ENCODE results near the gene DHRS3. TPM values are rescaled to one million over a fixed set of nuclear protein-coding genes. Genes with fewer than 3 reads are reported as not detected.

The DHRS3 gene
- total and polyA plus RNA-seq, 12 donors: 39.9 to 93.5 (median 63.7) TPM

- H3K27ac ChIP-seq: peak overlapping the region in 3 of 10 donors; percentile 6 to 52 (median 36)
- H3K36me3 ChIP-seq: peaks cover 0 to 59% (median 16%) of the 10 kb centered on the region in 9 donors
- WGBS, 2 donors: 85 to 86% methylated on average over 5 of the region's 5 CpGs
- H3K4me1 ChIP-seq: peaks cover 15 to 57% (median 33%) of the 10 kb centered on the region in 9 donors
- intact Hi-C loops (cut with DNase I): no loop called here
- peaks cover 0 to 9% (median 0%) of the 10 kb centered on the region in 11 donors for H3K9me3 ChIP-seq
- H3K4me3 ChIP-seq: no peak overlapping the region
- H3K27me3 ChIP-seq: no peaks in the 10 kb centered on the region
- ATAC-seq: no peak
- DNase-seq: no peak
- no peak for TF ChIP-seq CTCF (IDR thresholded peaks at IDR 0.05)
These were observed 9.6 kb downstream of the DHRS3 start for GRCh38 chr1:12608311-12608957.

GRCh38 chr1:12607263-12607662 is 10.7 kb downstream of the DHRS3 start:
- intact Hi-C loops (cut with DNase I): no loop called here
- H3K27ac ChIP-seq: peak overlapping the region in 1 of 10 donors; percentile 1
- H3K36me3 ChIP-seq: peaks cover 0 to 55% (median 10%) of the 10 kb centered on the region in 9 donors
- no peak overlapping the region for H3K4me3 ChIP-seq
- DNase-seq (no peak), ATAC-seq (no peak)
- peaks cover 0 to 9% (median 0%) of the 10 kb centered on the region in 11 donors for H3K9me3 ChIP-seq
- WGBS, 2 donors: 70 to 86% methylated on average over 3 of the region's 3 CpGs
- peaks cover 27 to 57% (median 41%) of the 10 kb centered on the region in 9 donors for H3K4me1 ChIP-seq
- no peaks in the 10 kb centered on the region for H3K27me3 ChIP-seq
- no peak for TF ChIP-seq CTCF (IDR thresholded peaks at IDR 0.05)

- Histone ChIP-seq H3K4me1 (peaks cover 47 to 71% (median 63%) of the 10 kb centered on the region in 9 donors), H3K27me3 (no peaks in the 10 kb centered on the region), H3K27ac (peak overlapping the region; percentile 53 to 95 (median 78)), H3K9me3 (peaks cover 0 to 9% (median 0%) of the 10 kb centered on the region in 11 donors), H3K4me3 (no peak overlapping the region), H3K36me3 (peaks cover 0 to 32% (median 0%) of the 10 kb centered on the region in 9 donors)
- ATAC-seq (no peak), DNase-seq (no peak)
- intact Hi-C loops (cut with DNase I): loop anchor here in 3 of 10 donors (2.0 to 5.0 kb wide), 3 partner anchors 14 to 173 kb away; partner anchors contain the start of gene DHRS3 (in 1 of the 3)
- 74 to 78% methylated on average over 9 of the region's 9 CpGs for WGBS, 2 donors
- TF ChIP-seq CTCF (IDR thresholded peaks at IDR 0.05): no peak
These were observed 13.0 kb downstream of the DHRS3 start for GRCh38 chr1:12604986-12605385.

- peaks cover 0 to 9% (median 0%) of the 10 kb centered on the region in 11 donors for H3K9me3 ChIP-seq
- DNase-seq: peak; percentile 42 to 74
- intact Hi-C loops (cut with DNase I): loop anchor here in 3 of 10 donors (2.0 to 5.0 kb wide), 3 partner anchors 15 to 172 kb away; partner anchors contain the start of gene DHRS3 (in 1 of the 3)
- ATAC-seq: peak; percentile 78 to 93 (median 86)
- no peaks in the 10 kb centered on the region for H3K27me3 ChIP-seq
- peak overlapping the region in 1 of 10 donors; percentile 12 for H3K4me3 ChIP-seq
- WGBS, 2 donors: 28 to 34% methylated on average over 16 of the region's 16 CpGs
- peaks cover 49 to 75% (median 68%) of the 10 kb centered on the region in 9 donors for H3K4me1 ChIP-seq
- peaks cover 0 to 30% (median 0%) of the 10 kb centered on the region in 9 donors for H3K36me3 ChIP-seq
- peak overlapping the region; percentile 53 to 95 (median 78) for H3K27ac ChIP-seq
- no peak for TF ChIP-seq CTCF (IDR thresholded peaks at IDR 0.05)
These were observed 13.7 kb downstream of the DHRS3 start for GRCh38 chr1:12604114-12604874.
